HepG2 (cell line): ENCODE data around the gene CACNG7. TPM values are rescaled to one million over a fixed set of nuclear protein-coding genes. Genes with fewer than 3 reads are reported as not detected.

ENCODE experiments used
- ATAC-seq: fragments of 200-7000 bp; cut with Tn5 transposase; 3 replicates; pipeline ENCODE4 v1.9.1; 2020; ENCODE audit warnings: mild to moderate bottlenecking, moderate library complexity
- BruUV-seq: library from RNA; stranded (reverse); fragments of 400-500 nt; replicated peaks from 2 replicates; lab custom pipeline; 2021; lab: Mats Ljungman, UMichigan
- CTCF ChIA-PET: fragments of 300-600 bp; formaldehyde crosslinking; extraction: SDS; loops from one replicate; lab custom pipeline; 2021; ENCODE audit warnings: low total read pairs, inconsistent platforms, low intra/inter-chr PET ratio; lab: Yijun Ruan, JAX
- POLR2A ChIA-PET: fragments of 350-600 bp; sonication (Branson Sonifier 250); formaldehyde crosslinking; loops from one replicate; lab custom pipeline; 2020; ENCODE audit warnings: antibody characterized with exemption, inconsistent platforms; lab: Yijun Ruan, JAX
- DNase-seq: peaks from one replicate; pipeline ENCODE4 v3.0.0-alpha.2; 2015; ENCODE audit warnings: low spot score
- FAIRE-seq: peaks from 3 replicates; lab custom pipeline; 2011; peaks lifted over from hg19 to GRCh38; lab: Jason Lieb, UNC
- H2AFZ ChIP-seq: one replicate; pipeline ENCODE4 v1.6.1; 2011; ENCODE audit warnings: low read length, inconsistent platforms
- H3K27ac ChIP-seq: fragments of 300-600 bp; 3 replicates; pipeline ENCODE4 v1.8.0; 2011; ENCODE audit warnings: mixed run types, mild to moderate bottlenecking, mixed read lengths, low read length, inconsistent platforms; ENCODE audit not compliant: insufficient read depth; ENCODE audit errors: extremely low read length
- H3K27me3 ChIP-seq, 2 experiments: fragments of 200-600 bp in 1 of 2; 2 replicates in 1 of 2; 3 replicates in 1 of 2; pipeline versions ENCODE4 v1.6.0 to v1.8.0; 2011; ENCODE audit warnings: low read length in 2 of 2, mild to moderate bottlenecking in 2 of 2, moderate library complexity in 2 of 2, inconsistent platforms in 1 of 2; ENCODE audit not compliant: insufficient read depth in 2 of 2, control insufficient read depth in 1 of 2
- H3K36me3 ChIP-seq, 2 experiments: fragments of 200-600 bp in 1 of 2; replicated peaks in 1 of 2; 2 replicates in 1 of 2; 3 replicates in 1 of 2; pipeline versions ENCODE4 v1.5.1 to v1.8.0; 2011; ENCODE audit warnings: low read length in 2 of 2, inconsistent platforms in 1 of 2; ENCODE audit not compliant: insufficient read depth in 2 of 2, control insufficient read depth in 1 of 2
- H3K4me1 ChIP-seq: 2 replicates; pipeline ENCODE4 v1.5.1; 2012; ENCODE audit warnings: low read length, inconsistent platforms; ENCODE audit not compliant: insufficient read depth
- H3K4me2 ChIP-seq: 2 replicates; pipeline ENCODE4 v1.6.0; 2011; ENCODE audit warnings: low read depth, low read length, inconsistent platforms
- H3K4me3 ChIP-seq, 3 experiments: fragments of 200-600 bp in 1 of 3; sonication (generic), shearing (Covaris generic) in 1 of 3; replicated peaks in 1 of 3; 2 replicates each; pipeline ENCODE4 v1.5.1; 2011 to 2016; ENCODE audit warnings: low read length in 3 of 3, inconsistent platforms in 2 of 3, low read depth in 2 of 3, mild to moderate bottlenecking in 2 of 3, control low read depth in 1 of 3, mixed read lengths in 1 of 3; ENCODE audit not compliant: insufficient read depth in 1 of 3
- H3K79me2 ChIP-seq: one replicate; pipeline ENCODE4 v1.6.1; 2011; ENCODE audit warnings: low read length, inconsistent platforms; ENCODE audit not compliant: insufficient read depth
- H3K9ac ChIP-seq: 2 replicates; pipeline ENCODE4 v1.6.0; 2011; ENCODE audit warnings: mild to moderate bottlenecking, low read depth, low read length, inconsistent platforms; ENCODE audit not compliant: insufficient read depth
- H3K9me3 ChIP-seq: 2 replicates; pipeline ENCODE4 v1.5.1; 2012; ENCODE audit warnings: mild to moderate bottlenecking, low read length
- H4K20me1 ChIP-seq: 2 replicates; pipeline ENCODE4 v1.6.0; 2011; ENCODE audit warnings: inconsistent platforms, mild to moderate bottlenecking, low read length, moderate library complexity; ENCODE audit not compliant: insufficient read depth
- ATM ChIP-seq: fragments of 450-650 bp; IDR thresholded peaks from 2 replicates; pipeline ENCODE4 v1.7.1; 2017; ENCODE audit warnings: mild to moderate bottlenecking, borderline replicate concordance
- CENPX ChIP-seq: sonication (generic); formaldehyde crosslinking; IDR thresholded peaks from 2 replicates; pipeline ENCODE4 v1.9.0; 2021; ENCODE audit warnings: mild to moderate bottlenecking, missing genetic modification reagents, moderate library complexity
- HCFC1 ChIP-seq: fragments of 150-350 bp; IDR thresholded peaks from 2 replicates; pipeline ENCODE4 v1.6.1; 2014; ENCODE audit warnings: low read depth, low read length
- HDAC1 ChIP-seq: sonication (generic); formaldehyde crosslinking; IDR thresholded peaks from 2 replicates; pipeline ENCODE4 v1.5.1; 2020; ENCODE audit warnings: mild to moderate bottlenecking, missing genetic modification reagents
- SMAD9 ChIP-seq: sonication (generic); formaldehyde crosslinking; IDR thresholded peaks from 2 replicates; pipeline ENCODE4 v1.5.1; 2020; ENCODE audit warnings: mild to moderate bottlenecking, missing genetic modification reagents
- SUZ12 ChIP-seq: fragments of 150-350 bp; IDR thresholded peaks from 2 replicates; pipeline ENCODE4 v1.6.1; 2014; ENCODE audit warnings: low read depth, low read length
- ZKSCAN1 ChIP-seq: fragments of 150-350 bp; IDR thresholded peaks from 2 replicates; pipeline ENCODE4 v1.6.1; 2014; ENCODE audit warnings: low read length
- ZNF335 ChIP-seq: sonication (generic); formaldehyde crosslinking; IDR thresholded peaks from 2 replicates; pipeline ENCODE4 v1.4.0; 2020; ENCODE audit warnings: missing genetic modification reagents
- WGBS: methylation state at CpG from one replicate; pipeline ENCODE4 v1.1.6; 2017; ENCODE audit warnings: low lambda C conversion rate; 5-methylcytosine and 5-hydroxymethylcytosine counted together
- in situ Hi-C: cut with HindIII; loops from 2 replicates; pipeline ENCODE4 v1.10.0; 2017; ENCODE audit warnings: low pct_unique_long_range_greater_than_20kb; ENCODE audit not compliant: extremely low pct_ligation_motif_present
- intact Hi-C: fragments of 100-400 bp; cut with micrococcal nuclease; formaldehyde crosslinking; loops from one replicate; pipeline ENCODE4 v1.10.0; 2022; ENCODE audit not compliant: unreplicated experiment
- polyA plus RNA-seq, 8 experiments: library from polyadenylated mRNA; depleted of rRNA in 3 of 8; stranded (reverse) in 7 of 8; unstranded in 1 of 8; fragments of >200 nt; fragmentation: Illumina TruSeq in 4 of 8; extraction: Trizol in 4 of 8; gene quantifications; 2 replicates each; pipeline versions ENCODE4 v1.2.1 to v1.2.3, GENCODE V29; 2011 to 2016; ENCODE audit warnings: low read depth in 4 of 8, missing spikeins in 1 of 8, mixed read lengths in 1 of 8; ENCODE audit not compliant: insufficient read depth in 1 of 8
- total RNA-seq, 5 experiments: library from RNA; depleted of rRNA; stranded (reverse); fragments of >200 nt; fragmentation: Illumina TruSeq; extraction: Trizol; gene quantifications; 2 replicates each; pipeline ENCODE4 v1.2.3, GENCODE V29; 2016; ENCODE audit warnings: low read depth in 1 of 5
- TF ChIP-seq, protein P1 (sequence below): sonication (generic); formaldehyde crosslinking; IDR thresholded peaks from 2 replicates; pipeline ENCODE4 v1.4.0; 2020; ENCODE audit warnings: missing genetic modification reagents
- TF ChIP-seq, protein P2 (sequence below): IDR thresholded peaks from 2 replicates; pipeline ENCODE4 v1.6.1; 2016; ENCODE audit warnings: low read depth, control low read depth
- TF ChIP-seq, protein P3 (sequence below): sonication (generic); formaldehyde crosslinking; IDR thresholded peaks from 2 replicates; pipeline ENCODE4 v1.8.1; 2023; ENCODE audit warnings: mild to moderate bottlenecking, moderate library complexity, missing genetic modification reagents

CACNG7 gene
- total and polyA plus RNA-seq, 2 of the 13 experiments (the other 11 are each of a cell fraction or from before 2014, with no cell fraction given): not detected

DNA sequence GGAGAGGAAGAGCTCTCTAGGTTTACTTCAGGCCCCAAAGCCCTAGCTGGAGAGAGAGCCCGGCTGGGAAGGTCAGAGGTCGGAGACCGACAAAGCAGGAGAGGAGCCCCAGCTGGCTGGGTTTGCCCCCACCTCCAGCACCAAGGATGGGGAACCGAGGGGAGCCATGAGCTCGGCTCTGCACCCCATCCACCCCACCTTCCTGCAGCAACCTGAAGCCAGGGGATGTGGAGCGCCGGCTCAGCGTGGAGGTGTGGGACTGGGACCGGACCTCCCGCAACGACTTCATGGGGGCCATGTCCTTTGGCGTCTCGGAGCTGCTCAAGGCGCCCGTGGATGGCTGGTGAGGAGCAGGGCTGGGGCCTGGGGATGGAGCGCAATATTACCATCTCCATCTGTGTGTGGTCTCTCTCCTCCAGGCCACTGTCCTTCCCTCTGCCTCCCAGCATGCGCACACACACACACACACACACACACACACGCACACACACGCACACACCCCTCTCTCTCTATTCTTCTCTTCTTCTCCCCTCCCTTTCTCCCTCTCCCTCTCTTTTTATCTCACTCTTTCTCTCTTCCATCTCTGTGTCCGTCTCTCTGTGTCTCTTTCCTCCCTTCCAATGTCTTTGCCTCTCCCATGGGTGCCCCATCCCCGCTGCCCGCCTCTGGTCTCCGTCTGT is 16.6 kb upstream of the CACNG7 start:
- Histone ChIP-seq H3K4me2 (no peak overlapping the region), H3K79me2 (no peaks in the 10 kb centered on the region), H3K27ac (no peak overlapping the region), H3K36me3 (no peaks in the 10 kb centered on the region), H3K4me1 (no peaks in the 10 kb centered on the region), H3K4me3 (no peak overlapping the region), H2AFZ (no peak overlapping the region), H3K27me3 (peaks cover 2 to 19% of the 10 kb centered on the region in 2 experiments; a peak in 4 of 5 replicates), H4K20me1 (no peaks in the 10 kb centered on the region), H3K9me3 (no peaks in the 10 kb centered on the region), H3K9ac (no peak overlapping the region)
- TF ChIP-seq, protein P1, sequence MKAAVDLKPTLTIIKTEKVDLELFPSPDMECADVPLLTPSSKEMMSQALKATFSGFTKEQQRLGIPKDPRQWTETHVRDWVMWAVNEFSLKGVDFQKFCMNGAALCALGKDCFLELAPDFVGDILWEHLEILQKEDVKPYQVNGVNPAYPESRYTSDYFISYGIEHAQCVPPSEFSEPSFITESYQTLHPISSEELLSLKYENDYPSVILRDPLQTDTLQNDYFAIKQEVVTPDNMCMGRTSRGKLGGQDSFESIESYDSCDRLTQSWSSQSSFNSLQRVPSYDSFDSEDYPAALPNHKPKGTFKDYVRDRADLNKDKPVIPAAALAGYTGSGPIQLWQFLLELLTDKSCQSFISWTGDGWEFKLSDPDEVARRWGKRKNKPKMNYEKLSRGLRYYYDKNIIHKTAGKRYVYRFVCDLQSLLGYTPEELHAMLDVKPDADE (CRISPR knock-in tag): no peak
- no peak for TF ChIP-seq HDAC1 (CRISPR knock-in tag)
- TF ChIP-seq, protein P2, sequence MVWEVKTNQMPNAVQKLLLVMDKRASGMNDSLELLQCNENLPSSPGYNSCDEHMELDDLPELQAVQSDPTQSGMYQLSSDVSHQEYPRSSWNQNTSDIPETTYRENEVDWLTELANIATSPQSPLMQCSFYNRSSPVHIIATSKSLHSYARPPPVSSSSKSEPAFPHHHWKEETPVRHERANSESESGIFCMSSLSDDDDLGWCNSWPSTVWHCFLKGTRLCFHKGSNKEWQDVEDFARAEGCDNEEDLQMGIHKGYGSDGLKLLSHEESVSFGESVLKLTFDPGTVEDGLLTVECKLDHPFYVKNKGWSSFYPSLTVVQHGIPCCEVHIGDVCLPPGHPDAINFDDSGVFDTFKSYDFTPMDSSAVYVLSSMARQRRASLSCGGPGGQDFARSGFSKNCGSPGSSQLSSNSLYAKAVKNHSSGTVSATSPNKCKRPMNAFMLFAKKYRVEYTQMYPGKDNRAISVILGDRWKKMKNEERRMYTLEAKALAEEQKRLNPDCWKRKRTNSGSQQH (CRISPR knock-in tag): no peak
- no peak for TF ChIP-seq CENPX (CRISPR knock-in tag)
- CTCF ChIA-PET: no interaction called here
- intact Hi-C loops: no loop called here
- POLR2A ChIA-PET: no interaction called here
- FAIRE-seq (no peak), ATAC-seq (no peak; the same call in 2 of the 3 replicates), DNase-seq (no peak)
- in situ Hi-C loops: no loop called here
- 44% methylated on average over 8 of the region's 23 CpGs for WGBS
- no TSS peak for BruUV-seq

DNA sequence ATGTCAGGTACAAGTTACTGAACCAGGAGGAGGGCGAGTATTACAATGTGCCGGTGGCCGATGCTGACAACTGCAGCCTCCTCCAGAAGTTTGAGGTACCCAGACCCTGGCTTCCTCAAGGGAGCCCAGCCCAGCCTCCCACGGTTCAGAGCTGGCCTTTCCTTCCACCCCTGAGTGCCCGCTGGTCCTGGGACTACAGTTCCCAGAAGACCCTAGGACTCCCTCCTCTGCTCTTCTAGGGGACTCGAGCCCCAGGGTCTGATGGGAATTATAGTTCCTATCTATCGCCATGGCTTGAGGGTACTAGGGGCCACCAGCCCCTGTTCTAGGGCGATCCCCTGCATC is 16.1 kb upstream of the CACNG7 start:
- Histone ChIP-seq H3K4me3 (no peak overlapping the region), H3K4me2 (no peak overlapping the region), H3K9me3 (no peaks in the 10 kb centered on the region), H3K79me2 (no peaks in the 10 kb centered on the region), H3K9ac (no peak overlapping the region), H3K36me3 (no peaks in the 10 kb centered on the region), H2AFZ (no peak overlapping the region), H3K4me1 (no peaks in the 10 kb centered on the region), H3K27me3 (peaks cover 2 to 19% of the 10 kb centered on the region in 2 experiments; a peak in 4 of 5 replicates), H3K27ac (no peak overlapping the region), H4K20me1 (no peaks in the 10 kb centered on the region)
- DNase-seq (no peak), FAIRE-seq (no peak), ATAC-seq (peak; percentile 79)
- in situ Hi-C loops (no loop called here), intact Hi-C loops (no loop called here)
- ChIA-PET CTCF (no interaction called here), POLR2A (no interaction called here)
- WGBS: 21% methylated on average over 8 of the region's 8 CpGs
- no TSS peak for BruUV-seq
- TF ChIP-seq ZKSCAN1 (no peak), SMAD9 (CRISPR knock-in tag) (no peak), HCFC1 (peak; percentile 74), ATM (no peak), SUZ12 (peak; percentile 55), ZNF335 (CRISPR knock-in tag) (no peak)
- TF ChIP-seq, protein P3, sequence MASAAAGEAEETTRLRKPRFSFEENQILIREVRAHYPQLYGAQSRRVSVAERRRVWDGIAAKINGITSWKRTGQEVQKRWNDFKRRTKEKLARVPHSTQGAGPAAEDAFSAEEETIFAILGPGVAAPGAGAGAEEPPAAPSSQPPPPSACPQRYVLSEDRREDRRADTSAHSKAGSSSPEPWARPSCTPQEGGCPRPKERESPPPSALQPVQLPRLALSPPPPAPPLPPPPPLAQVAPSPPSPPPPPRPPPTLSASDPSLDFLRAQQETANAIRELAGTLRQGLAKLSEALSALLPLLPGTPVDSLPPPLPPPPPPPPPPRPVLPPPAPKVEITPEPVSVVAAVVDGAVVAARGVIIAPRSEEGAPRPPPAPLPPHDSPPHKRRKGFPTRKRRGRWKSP: no peak
